Natural killer cell (primary cell): ENCODE measurements around the gene GRIN2A. TPM values are rescaled to one million over a fixed set of nuclear protein-coding genes. Genes with fewer than 3 reads are reported as not detected.

Source experiments
- ATAC-seq, 3 donors: fragments of 150-1000 bp in 2 of 3; fragments of 200-7000 bp in 1 of 3; cut with Tn5 transposase; 1 replicate in 1 of 3; 2 replicates in 2 of 3; pipeline ENCODE4 v1.10.0; 2021; ENCODE audit warnings: mild to moderate bottlenecking in 2 of 3, moderate library complexity in 2 of 3
- DNase-seq, 2 donors: peaks; one replicate each; pipeline versions ENCODE4 v3.0.0 to v3.0.0-alpha.2; 2013 to 2021; ENCODE audit warnings: mixed read lengths in 1 of 2
- H3K27ac ChIP-seq: one replicate; pipeline ENCODE4 v1.5.1; 2013; ENCODE audit warnings: mild to moderate bottlenecking, low read length
- H3K27me3 ChIP-seq: one replicate; pipeline ENCODE4 v1.6.1; 2013; ENCODE audit warnings: low read length; ENCODE audit not compliant: control insufficient read depth, insufficient read depth
- H3K36me3 ChIP-seq: one replicate; pipeline ENCODE4 v1.6.1; 2013; ENCODE audit warnings: low read length; ENCODE audit not compliant: control insufficient read depth, insufficient read depth
- H3K4me1 ChIP-seq: one replicate; pipeline ENCODE4 v1.6.1; 2013; ENCODE audit warnings: low read length; ENCODE audit not compliant: control insufficient read depth, insufficient read depth
- H3K4me3 ChIP-seq: one replicate; pipeline ENCODE4 v1.5.1; 2013; ENCODE audit warnings: low read length
- H3K9me3 ChIP-seq: one replicate; pipeline ENCODE4 v1.6.1; 2013; ENCODE audit warnings: low read length; ENCODE audit not compliant: control insufficient read depth, insufficient read depth
- H3K27ac Mint-ChIP-seq, 2 donors: one replicate each; pipeline ENCODE4 v1.8.0; 2022; ENCODE audit warnings: mild to moderate bottlenecking in 2 of 2, mixed read lengths in 2 of 2, moderate library complexity in 1 of 2
- H3K27me3 Mint-ChIP-seq, 2 donors: one replicate each; pipeline ENCODE4 v1.8.0; 2022; ENCODE audit warnings: low read depth in 2 of 2, mixed read lengths in 2 of 2
- H3K36me3 Mint-ChIP-seq: one replicate; pipeline ENCODE4 v1.8.0; 2022; ENCODE audit warnings: mixed read lengths
- H3K4me1 Mint-ChIP-seq, 2 donors: one replicate each; pipeline ENCODE4 v1.8.0; 2022; ENCODE audit warnings: mixed read lengths in 2 of 2
- H3K4me3 Mint-ChIP-seq: one replicate; pipeline ENCODE4 v1.8.0; 2022; ENCODE audit warnings: mild to moderate bottlenecking, moderate library complexity, mixed read lengths
- H3K9me3 Mint-ChIP-seq, 2 donors: one replicate each; pipeline ENCODE4 v1.8.0; 2022; ENCODE audit warnings: mixed read lengths in 2 of 2
- CTCF ChIP-seq: fragments of 200-600 bp; IDR thresholded peaks from one replicate; pipeline ENCODE4 v1.8.0; 2022; ENCODE audit warnings: antibody characterized with exemption
- WGBS: methylation state at CpG from one replicate; pipeline ENCODE4 v1.1.7; 2013; ENCODE audit warnings: missing lambda C conversion rate; ENCODE audit not compliant: insufficient coverage; 5-methylcytosine and 5-hydroxymethylcytosine counted together
- intact Hi-C: fragments of 100-400 bp; cut with micrococcal nuclease; formaldehyde crosslinking; loops from one replicate; pipeline ENCODE4 v1.14.2; 2022
- total RNA-seq, 4 donors: library from RNA; stranded (reverse); fragments of 120-200 nt in 1 of 4; gene quantifications; one replicate each; pipeline versions ENCODE4 v1.2.3 to v1.2.4, GENCODE V29; 2013 to 2022

Gene GRIN2A
- total RNA-seq, 3 donors from 2014 or later (not counting 1 experiment from before 2014, with no cell fraction given) = not detected

GRCh38 chr16:9755081-9755480 is 427.1 kb downstream of the GRIN2A start:
- H3K36me3 Mint-ChIP-seq = no peaks in the 10 kb centered on the region

GRCh38 chr16:9741776-9742175 is 440.5 kb downstream of the GRIN2A start:
- H3K36me3 ChIP-seq = no peaks in the 10 kb centered on the region
- Mint-ChIP-seq H3K27ac (no peak overlapping the region), H3K4me1 (no peaks in the 10 kb centered on the region), H3K36me3 (no peaks in the 10 kb centered on the region), H3K4me3 (no peak overlapping the region), H3K9me3 (peaks cover 0 to 3% of the 10 kb centered on the region in 2 donors), H3K27me3 (peaks cover 0 to 3% of the 10 kb centered on the region in 2 donors)
- no peak for DNase-seq
- no peaks in the 10 kb centered on the region for H3K27me3 ChIP-seq
- no peak overlapping the region for H3K27ac ChIP-seq
- H3K9me3 ChIP-seq = no peaks in the 10 kb centered on the region
- no peaks in the 10 kb centered on the region for H3K4me1 ChIP-seq
- no peak for ATAC-seq
- no peak overlapping the region for H3K4me3 ChIP-seq
- intact Hi-C loops = no loop called here
- TF ChIP-seq CTCF = no peak

More at GRCh38 chr16:9755081-9755480, 427.1 kb downstream of the GRIN2A start:
- Histone ChIP-seq H3K27me3 (no peaks in the 10 kb centered on the region), H3K4me3 (no peak overlapping the region), H3K27ac (no peak overlapping the region), H3K4me1 (no peaks in the 10 kb centered on the region), H3K36me3 (no peaks in the 10 kb centered on the region), H3K9me3 (no peaks in the 10 kb centered on the region)
- WGBS = 50% methylated on average over 4 of the region's 4 CpGs
- intact Hi-C loops = no loop called here
- Mint-ChIP-seq H3K27ac (no peak overlapping the region), H3K4me1 (no peaks in the 10 kb centered on the region), H3K27me3 (peaks cover 0 to 4% of the 10 kb centered on the region in 2 donors), H3K4me3 (no peak overlapping the region), H3K9me3 (no peaks in the 10 kb centered on the region)
- DNase-seq (no peak), ATAC-seq (no peak)
- TF ChIP-seq CTCF = no peak

GRCh38 chr16:9739301-9739700 is 442.9 kb downstream of the GRIN2A start:
- no peaks in the 10 kb centered on the region for H3K36me3 ChIP-seq
- H3K27ac Mint-ChIP-seq = no peak overlapping the region
- H3K4me3 Mint-ChIP-seq = no peak overlapping the region
- no peak overlapping the region for H3K27ac ChIP-seq
- H3K9me3 Mint-ChIP-seq = peaks cover 0 to 3% of the 10 kb centered on the region in 2 donors
- no peaks in the 10 kb centered on the region for H3K36me3 Mint-ChIP-seq
- H3K4me1 Mint-ChIP-seq = no peaks in the 10 kb centered on the region
- H3K4me3 ChIP-seq = no peak overlapping the region
- ATAC-seq = no peak
- H3K9me3 ChIP-seq = no peaks in the 10 kb centered on the region
- 91% methylated on average over 6 of the region's 6 CpGs for WGBS
- H3K27me3 Mint-ChIP-seq = no peaks in the 10 kb centered on the region
- no peak for TF ChIP-seq CTCF
- intact Hi-C loops = no loop called here
- H3K27me3 ChIP-seq = no peaks in the 10 kb centered on the region
- H3K4me1 ChIP-seq = no peaks in the 10 kb centered on the region
- DNase-seq = no peak

GRCh38 chr16:9738690-9739089 is 443.5 kb downstream of the GRIN2A start:
- DNase-seq (no peak), ATAC-seq (no peak)
- Mint-ChIP-seq H3K4me1 (no peaks in the 10 kb centered on the region), H3K36me3 (no peaks in the 10 kb centered on the region), H3K4me3 (no peak overlapping the region), H3K27me3 (no peaks in the 10 kb centered on the region), H3K9me3 (peaks cover 0 to 3% of the 10 kb centered on the region in 2 donors), H3K27ac (no peak overlapping the region)
- no peaks in the 10 kb centered on the region for H3K9me3 ChIP-seq
- intact Hi-C loops = no loop called here
- no peak overlapping the region for H3K27ac ChIP-seq
- H3K27me3 ChIP-seq = no peaks in the 10 kb centered on the region
- WGBS = 90% methylated on average over 6 of the region's 6 CpGs
- H3K4me1 ChIP-seq = no peaks in the 10 kb centered on the region
- no peaks in the 10 kb centered on the region for H3K36me3 ChIP-seq
- TF ChIP-seq CTCF = no peak
- no peak overlapping the region for H3K4me3 ChIP-seq
